Thyroid gland (tissue), 4 donors: ENCODE measurements around the gene AFG3L2. TPM values are rescaled to one million over a fixed set of nuclear protein-coding genes. Genes with fewer than 3 reads are reported as not detected.

ENCODE experiments used
- DNase-seq, 2 donors: peaks; one replicate each; pipeline ENCODE4 v3.0.0-alpha.2; 2019
- H3K27ac ChIP-seq, 3 donors: fragments of 200-600 bp; sonication (generic); 1 replicate in 2 of 3; 2 replicates in 1 of 3; pipeline ENCODE4 v1.5.1; 2016 to 2019; ENCODE audit warnings: mild to moderate bottlenecking in 1 of 3, moderate library complexity in 1 of 3
- H3K27me3 ChIP-seq: fragments of 200-600 bp; sonication (generic); one replicate; pipeline ENCODE4 v1.5.1; 2019
- H3K36me3 ChIP-seq, 2 donors: fragments of 200-600 bp; sonication (generic); one replicate each; pipeline ENCODE4 v1.5.1; 2016 to 2019
- H3K4me1 ChIP-seq, 2 donors: fragments of 200-600 bp; sonication (generic); one replicate each; pipeline ENCODE4 v1.5.1; 2017 to 2019
- H3K4me3 ChIP-seq, 3 donors: fragments of 200-600 bp; sonication (generic); replicated peaks in 1 of 3; 1 replicate in 2 of 3; 2 replicates in 1 of 3; pipeline ENCODE4 v1.5.1; 2016; ENCODE audit warnings: mild to moderate bottlenecking in 1 of 3
- H3K9me3 ChIP-seq: fragments of 200-600 bp; sonication (generic); one replicate; pipeline ENCODE4 v1.5.1; 2017
- CTCF ChIP-seq, 6 experiments: fragments of 200-600 bp in 3 of 6; fragments of 450-650 bp in 3 of 6; sonication (generic) in 3 of 6; IDR thresholded peaks; one replicate each; pipeline ENCODE4 v1.5.1; 2016 to 2019; ENCODE audit warnings: antibody characterized with exemption in 6 of 6, mild to moderate bottlenecking in 2 of 6, inconsistent platforms in 1 of 6, moderate library complexity in 1 of 6
- POLR2A ChIP-seq, 2 donors: fragments of 450-650 bp; IDR thresholded peaks; one replicate each; pipeline ENCODE4 v1.6.1; 2017; ENCODE audit warnings: antibody characterized with exemption in 2 of 2, mild to moderate bottlenecking in 2 of 2, moderate library complexity in 1 of 2
- WGBS, 2 donors: methylation state at CpG; one replicate each; pipeline ENCODE4 v1.1.5; 2017; 5-methylcytosine and 5-hydroxymethylcytosine counted together
- intact Hi-C: fragments of 100-400 bp; cut with DNase I; formaldehyde crosslinking; loops from one replicate; pipeline ENCODE4 v1.15.1; 2023
- total RNA-seq, 4 donors: library from RNA; depleted of rRNA; stranded (reverse); fragments of >200 nt; gene quantifications; one replicate each; pipeline ENCODE4 v1.2.3, GENCODE V29; 2016

Gene AFG3L2
- total RNA-seq, 4 donors from 2014 or later: 60.9 to 92.4 (median 84.7) TPM

- peaks cover 0 to 5% of the 10 kb centered on the region in 2 donors for H3K36me3 ChIP-seq
These were observed 59.2 kb downstream of the AFG3L2 start for GRCh38 chr18:12317664-12318333.

GRCh38 chr18:12315911-12316310, 61.1 kb downstream of the AFG3L2 start:
- Histone ChIP-seq H3K27ac (peak overlapping the region in 1 of 3 donors; percentile 21), H3K27me3 (no peaks in the 10 kb centered on the region), H3K4me3 (no peak overlapping the region), H3K4me1 (peaks cover 12 to 34% of the 10 kb centered on the region in 2 donors), H3K36me3 (peaks cover 6 to 17% of the 10 kb centered on the region in 2 donors), H3K9me3 (no peaks in the 10 kb centered on the region)
- WGBS, 2 donors: 17 to 22% methylated on average over 5 of the region's 5 CpGs
- TF ChIP-seq POLR2A (IDR thresholded peaks at IDR 0.05) (no peak), CTCF (IDR thresholded peaks at IDR 0.05) (no peak)
- DNase-seq: peak; percentile 60 to 62
- intact Hi-C loops: no loop called here

More at GRCh38 chr18:12317664-12318333, 59.2 kb downstream of the AFG3L2 start:
- no peak overlapping the region for H3K27ac ChIP-seq
- H3K9me3 ChIP-seq: no peaks in the 10 kb centered on the region
- intact Hi-C loops: no loop called here
- no peaks in the 10 kb centered on the region for H3K27me3 ChIP-seq
- 73 to 77% methylated on average over 6 of the region's 6 CpGs for WGBS, 2 donors
- H3K4me3 ChIP-seq: no peak overlapping the region
- H3K4me1 ChIP-seq: peaks cover 19 to 44% of the 10 kb centered on the region in 2 donors
- DNase-seq: no peak
- TF ChIP-seq POLR2A (IDR thresholded peaks at IDR 0.05) (no peak), CTCF (IDR thresholded peaks at IDR 0.05) (no peak)

- intact Hi-C loops: no loop called here
- Histone ChIP-seq H3K4me3 (no peak overlapping the region), H3K9me3 (no peaks in the 10 kb centered on the region), H3K4me1 (peaks cover 12 to 30% of the 10 kb centered on the region in 2 donors), H3K27ac (peak overlapping the region in 1 of 3 donors; percentile 21), H3K36me3 (peaks cover 6 to 17% of the 10 kb centered on the region in 2 donors), H3K27me3 (no peaks in the 10 kb centered on the region)
- WGBS, 2 donors: 69 to 75% methylated on average over 10 of the region's 10 CpGs
- TF ChIP-seq POLR2A (IDR thresholded peaks at IDR 0.05) (no peak), CTCF (IDR thresholded peaks at IDR 0.05) (no peak)
- DNase-seq: no peak
These were observed 61.5 kb downstream of the AFG3L2 start for GRCh38 chr18:12315490-12315889.

GRCh38 chr18:12314591-12315305, 62.3 kb downstream of the AFG3L2 start:
- intact Hi-C loops: no loop called here
- H3K27me3 ChIP-seq: no peaks in the 10 kb centered on the region
- DNase-seq: no peak
- WGBS, 2 donors: 80% methylated on average over 1 of the region's 1 CpG
- peaks cover 6 to 17% of the 10 kb centered on the region in 2 donors for H3K36me3 ChIP-seq
- TF ChIP-seq POLR2A (IDR thresholded peaks at IDR 0.05): no peak
- H3K4me3 ChIP-seq: no peak overlapping the region
- H3K27ac ChIP-seq: no peak overlapping the region
- no peaks in the 10 kb centered on the region for H3K9me3 ChIP-seq
- H3K4me1 ChIP-seq: peaks cover 14 to 33% of the 10 kb centered on the region in 2 donors

GRCh38 chr18:12313530-12314245, 63.3 kb downstream of the AFG3L2 start:
- Histone ChIP-seq H3K27ac (no peak overlapping the region), H3K4me1 (peaks cover 19 to 43% of the 10 kb centered on the region in 2 donors), H3K36me3 (peaks cover 6 to 17% of the 10 kb centered on the region in 2 donors), H3K4me3 (no peak overlapping the region), H3K27me3 (no peaks in the 10 kb centered on the region), H3K9me3 (no peaks in the 10 kb centered on the region)
- DNase-seq: no peak
- intact Hi-C loops: no loop called here
- WGBS, 2 donors: 66 to 85% methylated on average over 3 to 5 of the region's 5 CpGs
- TF ChIP-seq CTCF (IDR thresholded peaks at IDR 0.05) (no peak), POLR2A (IDR thresholded peaks at IDR 0.05) (no peak)
